GM10248 (cell line): ENCODE data around the gene PRR33.

ENCODE experiments used
- CTCF ChIA-PET: fragments of 300-600 bp; sonication (Branson Sonifier 250); formaldehyde crosslinking; extraction: SDS; loops from one replicate; lab custom pipeline; 2021; ENCODE audit warnings: antibody characterized with exemption; lab: Yijun Ruan, JAX
- POLR2A ChIA-PET: fragments of 350-650 bp; sonication (Branson Sonifier 250); formaldehyde crosslinking; extraction: SDS; loops from one replicate; lab custom pipeline; 2020; ENCODE audit warnings: antibody characterized with exemption; lab: Yijun Ruan, JAX
- DNase-seq: peaks from one replicate; pipeline ENCODE4 v3.0.0; 2012; ENCODE audit errors: extremely low spot score
- TF ChIP-seq, protein P1 (sequence below): IDR thresholded peaks from 2 replicates; pipeline ENCODE4 v1.5.1; 2012; ENCODE audit warnings: mild to moderate bottlenecking, low read depth; ENCODE audit errors: extremely low read depth, missing control alignments, control extremely low read depth

PRR33 gene

DNA sequence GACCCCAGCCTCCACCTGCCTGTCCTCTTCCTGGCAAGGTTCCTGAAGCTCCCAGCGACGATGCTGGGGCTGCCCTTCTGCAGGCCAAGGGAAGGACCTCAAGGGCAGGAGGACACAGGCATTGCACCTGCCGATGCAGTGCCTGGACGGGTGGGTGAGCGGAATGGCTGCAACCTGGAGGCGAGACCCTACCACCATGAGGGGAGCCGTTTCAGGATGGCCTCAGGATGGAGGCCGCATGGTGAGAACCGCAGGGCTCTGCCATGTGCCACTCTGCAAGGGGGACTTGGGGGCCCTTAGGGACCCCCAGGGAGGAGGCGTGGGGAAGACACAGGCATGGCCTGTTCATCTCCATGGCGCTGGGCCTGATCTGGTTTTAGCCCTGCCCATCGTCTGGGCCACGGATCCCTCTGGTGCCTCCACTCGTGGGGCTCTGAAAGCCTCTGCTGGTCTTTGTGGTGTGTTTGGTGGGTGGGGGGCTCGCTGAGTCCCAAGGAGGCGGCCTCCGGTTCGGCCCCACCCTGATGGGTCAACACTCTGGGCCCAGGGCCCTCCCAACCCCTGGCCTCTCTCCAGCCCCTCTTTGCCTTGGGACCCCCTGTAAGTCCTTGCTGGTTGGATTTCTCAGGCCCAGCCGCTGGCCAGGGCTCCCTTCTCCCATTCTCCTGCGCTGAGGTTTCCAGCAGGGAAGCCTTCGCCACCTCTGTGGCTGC, 40.1 kb downstream of the PRR33 start:
- TF ChIP-seq, protein P1, sequence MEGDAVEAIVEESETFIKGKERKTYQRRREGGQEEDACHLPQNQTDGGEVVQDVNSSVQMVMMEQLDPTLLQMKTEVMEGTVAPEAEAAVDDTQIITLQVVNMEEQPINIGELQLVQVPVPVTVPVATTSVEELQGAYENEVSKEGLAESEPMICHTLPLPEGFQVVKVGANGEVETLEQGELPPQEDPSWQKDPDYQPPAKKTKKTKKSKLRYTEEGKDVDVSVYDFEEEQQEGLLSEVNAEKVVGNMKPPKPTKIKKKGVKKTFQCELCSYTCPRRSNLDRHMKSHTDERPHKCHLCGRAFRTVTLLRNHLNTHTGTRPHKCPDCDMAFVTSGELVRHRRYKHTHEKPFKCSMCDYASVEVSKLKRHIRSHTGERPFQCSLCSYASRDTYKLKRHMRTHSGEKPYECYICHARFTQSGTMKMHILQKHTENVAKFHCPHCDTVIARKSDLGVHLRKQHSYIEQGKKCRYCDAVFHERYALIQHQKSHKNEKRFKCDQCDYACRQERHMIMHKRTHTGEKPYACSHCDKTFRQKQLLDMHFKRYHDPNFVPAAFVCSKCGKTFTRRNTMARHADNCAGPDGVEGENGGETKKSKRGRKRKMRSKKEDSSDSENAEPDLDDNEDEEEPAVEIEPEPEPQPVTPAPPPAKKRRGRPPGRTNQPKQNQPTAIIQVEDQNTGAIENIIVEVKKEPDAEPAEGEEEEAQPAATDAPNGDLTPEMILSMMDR, result no peak
- POLR2A ChIA-PET, result interaction anchor here (0.8 kb wide), 1 partner anchor 526 kb away, joined by 3 read pairs; no protein-coding TSS in a partner anchor
- no peak for DNase-seq
- CTCF ChIA-PET, result interaction anchor here (0.8 to 6.6 kb wide), 11 partner anchors 15 to 300 kb away, joined by 3 to 38 read pairs (median 11); no protein-coding TSS in a partner anchor

DNA sequence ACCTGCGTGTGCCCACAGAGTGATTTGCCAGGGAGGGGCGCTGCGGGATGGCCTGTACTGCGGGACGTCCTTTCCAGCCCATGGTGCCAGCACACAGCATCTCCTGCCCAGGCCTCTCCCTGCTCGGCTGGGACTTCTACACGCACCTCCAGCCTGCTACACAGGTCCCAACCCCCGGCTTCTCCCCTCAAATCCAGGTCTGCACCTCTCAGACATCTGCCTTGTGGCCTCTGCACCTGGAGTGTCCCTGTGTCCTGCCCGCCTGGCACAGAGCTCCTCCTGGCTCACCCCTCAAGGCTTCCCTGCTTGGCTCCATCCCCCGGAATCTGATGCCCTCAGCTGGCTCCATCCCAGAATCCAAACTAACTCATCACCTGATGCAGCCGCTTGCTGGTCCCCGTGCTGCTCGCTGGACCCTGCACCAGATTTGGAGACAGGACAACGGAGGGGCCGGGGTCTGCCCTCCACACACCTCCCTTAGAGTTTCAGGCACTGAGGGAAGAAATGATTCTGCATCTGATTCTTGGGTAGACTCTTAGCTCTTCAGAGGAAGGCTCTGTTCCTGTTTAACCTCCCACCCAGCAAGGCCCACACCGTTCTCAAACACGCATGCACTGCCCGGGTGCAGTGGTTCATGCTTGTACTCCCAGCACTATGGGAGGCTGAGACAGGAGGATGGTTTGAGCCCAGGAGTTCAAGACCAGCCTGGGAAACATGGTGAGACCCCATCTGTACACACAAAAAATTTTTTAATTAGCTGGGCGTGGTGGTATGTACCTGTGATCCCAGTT, 42.9 kb downstream of the PRR33 start:
- POLR2A ChIA-PET, result interaction anchor here (0.7 kb wide), 1 partner anchor 10 kb away, joined by 3 read pairs; no protein-coding TSS in a partner anchor
- CTCF ChIA-PET, result interaction anchor here (1.2 to 6.6 kb wide), 8 partner anchors 10 to 302 kb away, joined by 3 to 38 read pairs (median 12); partner anchors contain the start of gene TNNI2

DNA sequence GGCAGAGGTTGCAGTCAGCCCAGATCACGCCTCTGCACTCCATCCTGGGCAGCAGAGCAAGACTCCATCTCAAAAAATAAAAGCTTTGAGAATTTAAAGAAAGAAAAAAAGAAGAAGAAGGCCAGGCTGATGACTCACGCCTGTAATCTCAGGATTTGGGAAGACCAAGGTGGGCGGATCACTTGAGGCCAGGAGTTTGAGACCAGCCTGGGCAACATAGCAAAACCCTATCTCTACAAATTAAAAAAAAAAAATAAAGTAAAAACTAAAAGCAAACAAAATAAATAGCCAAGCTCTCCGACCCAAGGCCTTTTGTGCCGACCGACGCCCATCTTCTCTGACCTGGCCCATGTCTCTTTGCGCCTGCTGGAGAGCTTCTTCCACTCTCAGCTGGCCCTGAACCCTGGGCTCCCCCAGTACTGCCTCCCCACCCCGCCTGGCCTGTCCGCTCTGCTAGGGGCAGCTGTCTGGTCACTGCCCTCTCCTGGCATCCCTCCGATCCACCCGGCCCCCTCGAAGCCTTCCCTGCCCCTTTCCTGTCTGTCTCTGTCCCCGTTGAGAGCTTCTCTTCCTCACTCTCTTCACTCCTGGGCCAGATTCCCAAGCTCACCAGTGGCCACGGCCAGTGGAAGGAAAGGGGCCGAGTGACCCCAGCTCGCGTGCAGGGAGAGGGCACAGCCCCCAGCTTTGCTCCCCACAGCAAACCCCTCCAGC, 43.6 kb downstream of the PRR33 start:
- TF ChIP-seq, protein P1, result no peak
- no peak for DNase-seq
- POLR2A ChIA-PET, result interaction anchor here (0.7 kb wide), 1 partner anchor 11 kb away, joined by 3 read pairs; no protein-coding TSS in a partner anchor
- CTCF ChIA-PET, result interaction anchor here (1.2 to 6.6 kb wide), 9 partner anchors 9 to 303 kb away, joined by 3 to 38 read pairs (median 8); partner anchors contain the start of gene TNNI2

More for the DNA sequence above, 42.9 kb downstream of the PRR33 start:
- TF ChIP-seq, protein P1, result no peak
- DNase-seq, result no peak

DNA sequence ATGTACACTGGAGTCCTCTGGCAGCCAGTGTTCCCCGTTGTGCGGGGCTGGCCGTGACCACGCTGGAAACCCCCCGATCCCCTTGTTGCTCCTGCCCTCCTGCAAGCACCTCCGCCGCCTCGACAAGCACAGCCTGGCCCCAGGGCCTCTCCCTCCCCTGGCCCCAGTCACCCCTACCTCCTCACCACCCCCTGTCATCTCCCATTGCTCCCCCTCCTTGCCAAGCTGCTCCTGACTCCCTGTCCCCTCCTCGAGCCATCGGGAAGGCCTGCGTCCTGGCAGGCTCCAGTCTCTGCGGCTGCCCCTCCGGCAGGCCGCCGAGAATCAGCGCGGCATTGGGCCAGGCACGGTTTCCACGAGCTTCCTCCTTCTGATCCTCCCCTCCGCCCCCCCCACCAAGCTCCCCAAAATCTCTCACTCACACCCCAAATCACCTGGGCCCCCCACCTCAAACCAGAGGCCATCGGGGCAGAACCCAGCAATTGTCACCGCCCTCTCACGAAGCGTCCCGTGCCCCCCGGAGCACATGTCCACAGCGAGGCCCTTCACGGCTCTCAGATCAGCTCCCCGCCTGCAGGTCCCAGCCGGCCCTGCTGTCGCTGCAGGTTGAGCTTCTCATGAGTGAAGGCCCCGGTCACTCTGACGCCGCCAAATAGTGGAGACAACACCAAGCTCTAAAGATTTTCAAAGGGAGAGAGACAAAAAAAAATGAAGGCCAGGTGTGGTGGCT, 44.5 kb downstream of the PRR33 start:
- TF ChIP-seq, protein P1, result no peak
- POLR2A ChIA-PET, result no interaction called here
- no peak for DNase-seq
- CTCF ChIA-PET, result interaction anchor here (1.2 to 6.6 kb wide), 7 partner anchors 14 to 304 kb away, joined by 3 to 38 read pairs (median 16); no protein-coding TSS in a partner anchor

DNA sequence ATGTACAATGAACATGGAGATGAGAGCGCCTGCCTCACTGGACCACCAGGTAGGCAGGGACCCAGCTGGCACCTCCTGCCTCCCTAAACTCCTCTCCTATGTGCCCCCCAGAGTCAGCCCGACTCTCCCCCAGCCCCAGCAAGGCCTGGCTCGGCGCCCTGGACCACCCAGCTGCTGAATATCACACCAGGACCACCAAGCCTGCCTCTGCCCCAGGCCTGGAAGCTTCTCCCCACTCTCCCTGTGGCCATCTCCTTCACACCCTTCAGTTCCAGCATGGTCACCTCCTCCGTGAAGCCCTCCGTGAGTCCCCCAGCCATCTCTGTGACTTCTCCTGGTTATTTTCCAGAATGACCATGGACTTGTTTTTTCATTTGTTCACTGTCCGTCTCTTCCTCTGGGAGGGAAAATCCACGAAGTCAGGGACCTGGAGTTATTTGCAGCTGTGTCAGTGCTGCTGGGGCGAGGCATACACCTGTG, 45.2 kb downstream of the PRR33 start:
- CTCF ChIA-PET, result interaction anchor here (1.3 to 6.6 kb wide), 5 partner anchors 14 to 305 kb away, joined by 3 to 37 read pairs (median 4); no protein-coding TSS in a partner anchor
- TF ChIP-seq, protein P1, result no peak
- POLR2A ChIA-PET, result no interaction called here
- no peak for DNase-seq
